PC-9 (cell line): ENCODE data around the gene ALDH2. TPM values are rescaled to one million over a fixed set of nuclear protein-coding genes. Genes with fewer than 3 reads are reported as not detected.
"Not testable (repeated sequence)": the region's sequence is repeated elsewhere in the genome, so short reads cannot be mapped to it uniquely, and the experiment has no call there.

ENCODE experiments used
- BruUV-seq: library from RNA; stranded (reverse); fragments of 400-500 nt; replicated peaks from 2 replicates; lab custom pipeline; 2021; lab: Mats Ljungman, UMichigan
- CTCF ChIA-PET: fragments of 300-600 bp; sonication (Branson Sonifier 250); formaldehyde crosslinking; loops from one replicate; lab custom pipeline; 2022; ENCODE audit warnings: antibody characterized with exemption; lab: Charles Lee
- POLR2A ChIA-PET: fragments of 300-600 bp; sonication (Branson Sonifier 250); formaldehyde crosslinking; loops from one replicate; lab custom pipeline; 2022; ENCODE audit warnings: antibody characterized with exemption; ENCODE audit not compliant: unreplicated experiment; lab: Charles Lee
- DNase-seq, 2 experiments: peaks; one replicate each; pipeline versions ENCODE4 v3.0.0 to v3.0.0-alpha.2; 2015 to 2022; ENCODE audit warnings: mixed read lengths in 1 of 2
- H2AFZ ChIP-seq: fragments of 200-600 bp; sonication (generic); 2 replicates; pipeline ENCODE4 v1.8.1; 2017; ENCODE audit warnings: antibody characterized with exemption
- H3F3A ChIP-seq: fragments of 200-600 bp; sonication (generic); 2 replicates; pipeline ENCODE4 v1.8.1; 2017; ENCODE audit warnings: antibody characterized with exemption, mild to moderate bottlenecking, low read depth; ENCODE audit not compliant: insufficient read depth
- H3K27ac ChIP-seq: fragments of 200-600 bp; sonication (generic); 2 replicates; pipeline ENCODE4 v1.6.1; 2016; ENCODE audit warnings: mixed run types
- H3K27me3 ChIP-seq: fragments of 200-600 bp; sonication (generic); 2 replicates; pipeline ENCODE4 v1.6.1; 2016; ENCODE audit warnings: low read depth, mixed run types; ENCODE audit not compliant: insufficient read depth
- H3K36me3 ChIP-seq: fragments of 200-600 bp; sonication (generic); 2 replicates; pipeline ENCODE4 v1.6.1; 2016; ENCODE audit warnings: low read depth, mixed run types
- H3K4me1 ChIP-seq: fragments of 200-600 bp; sonication (generic); replicated peaks from 2 replicates; pipeline ENCODE4 v1.6.1; 2016; ENCODE audit warnings: mixed run types; ENCODE audit not compliant: insufficient read depth
- H3K4me2 ChIP-seq: fragments of 200-600 bp; sonication (generic); 2 replicates; pipeline ENCODE4 v1.6.1; 2017; ENCODE audit warnings: mixed run types
- H3K4me3 ChIP-seq: fragments of 200-600 bp; sonication (generic); 2 replicates; pipeline ENCODE4 v1.6.1; 2016; ENCODE audit warnings: mixed run types
- H3K79me2 ChIP-seq: fragments of 200-600 bp; sonication (generic); 2 replicates; pipeline ENCODE4 v1.6.1; 2017; ENCODE audit warnings: low read depth, mixed run types
- H3K9me2 ChIP-seq: fragments of 200-600 bp; sonication (generic); 2 replicates; pipeline ENCODE4 v1.8.1; 2017; ENCODE audit warnings: mild to moderate bottlenecking; ENCODE audit not compliant: insufficient read depth
- H3K9me3 ChIP-seq: fragments of 200-600 bp; sonication (generic); 2 replicates; pipeline ENCODE4 v1.8.1; 2016; ENCODE audit warnings: low read depth; ENCODE audit not compliant: insufficient read depth
- H4K20me1 ChIP-seq: fragments of 200-600 bp; sonication (generic); 2 replicates; pipeline ENCODE4 v1.8.1; 2017; ENCODE audit not compliant: insufficient read depth
- EZH2 ChIP-seq: fragments of 200-600 bp; sonication (generic); IDR thresholded peaks from 2 replicates; pipeline ENCODE4 v1.8.0; 2017; ENCODE audit warnings: antibody characterized with exemption, low read depth
- intact Hi-C: fragments of 100-400 bp; cut with micrococcal nuclease; formaldehyde crosslinking; loops from one replicate; pipeline ENCODE4 v1.10.0; 2022; ENCODE audit not compliant: unreplicated experiment
- total RNA-seq: library from RNA; stranded (reverse); gene quantifications from 2 replicates; pipeline ENCODE4 v1.2.3, GENCODE V29; 2021
- TF ChIP-seq, protein P1 (sequence below): fragments of 200-600 bp; sonication (generic); conservative IDR thresholded peaks from 2 replicates; pipeline ENCODE4 v1.6.1; 2017; ENCODE audit warnings: mixed run types, antibody characterized with exemption, mild to moderate bottlenecking, moderate library complexity

ALDH2 gene
- total RNA-seq, 1 experiment from 2014 or later = 38.9 TPM

GRCh38 chr12:111819191-111820158 is 52.7 kb downstream of the ALDH2 start:
- H3F3A ChIP-seq = peaks cover 18% of the 10 kb centered on the region
- H3K27ac ChIP-seq = 0 out of 2 replicates have a peak overlapping the region, but pooled peaks have one; percentile 23
- no peaks in the 10 kb centered on the region for H3K36me3 ChIP-seq
- H3K9me2 ChIP-seq = no peaks in the 10 kb centered on the region
- ChIA-PET CTCF (no interaction called here), POLR2A (interaction anchor here (0.5 to 0.7 kb wide), 5 partner anchors 9 to 605 kb away, joined by 3 to 13 read pairs (median 4); partner anchors contain the start of genes ERP29 and MAPKAPK5)
- H3K4me3 ChIP-seq = no peak overlapping the region
- no peak overlapping the region for H2AFZ ChIP-seq
- no peaks in the 10 kb centered on the region for H3K79me2 ChIP-seq
- no TSS peak for BruUV-seq
- H3K9me3 ChIP-seq = no peaks in the 10 kb centered on the region
- peaks cover 19% of the 10 kb centered on the region; the same call in 1 of the 2 replicates for H3K27me3 ChIP-seq
- DNase-seq = peak; percentile 42 to 86
- H3K4me2 ChIP-seq = peak overlapping the region; percentile 43
- H3K4me1 ChIP-seq = peaks cover 23% of the 10 kb centered on the region
- no peak for TF ChIP-seq EZH2
- TF ChIP-seq, protein P1, sequence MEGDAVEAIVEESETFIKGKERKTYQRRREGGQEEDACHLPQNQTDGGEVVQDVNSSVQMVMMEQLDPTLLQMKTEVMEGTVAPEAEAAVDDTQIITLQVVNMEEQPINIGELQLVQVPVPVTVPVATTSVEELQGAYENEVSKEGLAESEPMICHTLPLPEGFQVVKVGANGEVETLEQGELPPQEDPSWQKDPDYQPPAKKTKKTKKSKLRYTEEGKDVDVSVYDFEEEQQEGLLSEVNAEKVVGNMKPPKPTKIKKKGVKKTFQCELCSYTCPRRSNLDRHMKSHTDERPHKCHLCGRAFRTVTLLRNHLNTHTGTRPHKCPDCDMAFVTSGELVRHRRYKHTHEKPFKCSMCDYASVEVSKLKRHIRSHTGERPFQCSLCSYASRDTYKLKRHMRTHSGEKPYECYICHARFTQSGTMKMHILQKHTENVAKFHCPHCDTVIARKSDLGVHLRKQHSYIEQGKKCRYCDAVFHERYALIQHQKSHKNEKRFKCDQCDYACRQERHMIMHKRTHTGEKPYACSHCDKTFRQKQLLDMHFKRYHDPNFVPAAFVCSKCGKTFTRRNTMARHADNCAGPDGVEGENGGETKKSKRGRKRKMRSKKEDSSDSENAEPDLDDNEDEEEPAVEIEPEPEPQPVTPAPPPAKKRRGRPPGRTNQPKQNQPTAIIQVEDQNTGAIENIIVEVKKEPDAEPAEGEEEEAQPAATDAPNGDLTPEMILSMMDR = no peak
- intact Hi-C loops = loop anchor here (10.0 kb wide), 1 partner anchor 565 kb away; the partner anchor contains the start of gene HECTD4
- no peaks in the 10 kb centered on the region for H4K20me1 ChIP-seq

DNA sequence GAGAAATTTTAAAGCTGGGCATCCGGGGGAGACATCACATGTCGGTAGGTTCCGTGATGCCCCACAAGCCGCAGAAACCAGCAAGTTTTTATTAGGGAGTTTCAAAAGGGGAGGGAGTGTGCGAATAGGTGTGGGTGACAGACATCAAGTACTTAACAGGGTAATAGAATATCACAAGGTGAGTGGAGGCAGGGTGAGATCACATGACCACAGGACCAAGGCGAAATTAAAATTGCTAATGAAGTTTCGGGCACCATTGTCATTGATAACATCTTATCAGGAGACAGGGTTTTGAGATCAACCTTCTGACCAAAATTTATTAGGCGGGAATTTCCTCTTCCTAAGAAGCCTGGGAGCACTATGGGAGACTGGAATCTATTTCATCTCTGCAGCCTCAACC is 54.1 kb downstream of the ALDH2 start:
- DNase-seq, POLR2A ChIA-PET, H3K79me2 ChIP-seq, H3K36me3 ChIP-seq, H2AFZ ChIP-seq, CTCF ChIA-PET, H3K4me3 ChIP-seq, H3K9me2 ChIP-seq, H3K27ac ChIP-seq, BruUV-seq, H3K4me2 ChIP-seq, H3K9me3 ChIP-seq, H4K20me1 ChIP-seq: not testable (repeated sequence)
- H3K27me3 ChIP-seq = peaks cover 19% of the 10 kb centered on the region; the same call in 1 of the 2 replicates
- intact Hi-C loops = loop anchor here (10.0 kb wide), 1 partner anchor 564 kb away; the partner anchor contains the start of gene HECTD4
- H3F3A ChIP-seq = peaks cover 18% of the 10 kb centered on the region
- H3K4me1 ChIP-seq = peaks cover 23% of the 10 kb centered on the region

- no peak overlapping the region for H3K4me2 ChIP-seq
- no peak for DNase-seq
- no peaks in the 10 kb centered on the region for H3K9me2 ChIP-seq
- peaks cover 15% of the 10 kb centered on the region; the same call in 1 of the 2 replicates for H3K27me3 ChIP-seq
- CTCF ChIA-PET = interaction anchor here (0.6 to 0.7 kb wide), 2 partner anchors 64 to 602 kb away, joined by 3 to 8 read pairs; no protein-coding TSS in a partner anchor
- no peaks in the 10 kb centered on the region for H3K9me3 ChIP-seq
- H4K20me1 ChIP-seq = no peaks in the 10 kb centered on the region
- no peak overlapping the region for H2AFZ ChIP-seq
- POLR2A ChIA-PET = no interaction called here
- TF ChIP-seq EZH2 = no peak
- TF ChIP-seq, protein P1 = no peak
- H3K79me2 ChIP-seq = no peaks in the 10 kb centered on the region
- no TSS peak for BruUV-seq
- H3F3A ChIP-seq = peaks cover 18% of the 10 kb centered on the region
- intact Hi-C loops = loop anchor here (10.0 kb wide), 1 partner anchor 562 kb away; the partner anchor contains the start of gene HECTD4
- H3K4me1 ChIP-seq = peaks cover 23% of the 10 kb centered on the region
- H3K36me3 ChIP-seq = no peaks in the 10 kb centered on the region
- H3K27ac ChIP-seq = no peak overlapping the region
- H3K4me3 ChIP-seq = no peak overlapping the region
These were observed 56.2 kb downstream of the ALDH2 start for GRCh38 chr12:111822886-111823285.
